ENCODE results near the gene CNGA4. TPM values are rescaled to one million over a fixed set of nuclear protein-coding genes. Genes with fewer than 3 reads are reported as not detected.

Gene CNGA4
- polyA plus RNA-seq, 3 donors, result 0.69 TPM; not detected in 2

DNA sequence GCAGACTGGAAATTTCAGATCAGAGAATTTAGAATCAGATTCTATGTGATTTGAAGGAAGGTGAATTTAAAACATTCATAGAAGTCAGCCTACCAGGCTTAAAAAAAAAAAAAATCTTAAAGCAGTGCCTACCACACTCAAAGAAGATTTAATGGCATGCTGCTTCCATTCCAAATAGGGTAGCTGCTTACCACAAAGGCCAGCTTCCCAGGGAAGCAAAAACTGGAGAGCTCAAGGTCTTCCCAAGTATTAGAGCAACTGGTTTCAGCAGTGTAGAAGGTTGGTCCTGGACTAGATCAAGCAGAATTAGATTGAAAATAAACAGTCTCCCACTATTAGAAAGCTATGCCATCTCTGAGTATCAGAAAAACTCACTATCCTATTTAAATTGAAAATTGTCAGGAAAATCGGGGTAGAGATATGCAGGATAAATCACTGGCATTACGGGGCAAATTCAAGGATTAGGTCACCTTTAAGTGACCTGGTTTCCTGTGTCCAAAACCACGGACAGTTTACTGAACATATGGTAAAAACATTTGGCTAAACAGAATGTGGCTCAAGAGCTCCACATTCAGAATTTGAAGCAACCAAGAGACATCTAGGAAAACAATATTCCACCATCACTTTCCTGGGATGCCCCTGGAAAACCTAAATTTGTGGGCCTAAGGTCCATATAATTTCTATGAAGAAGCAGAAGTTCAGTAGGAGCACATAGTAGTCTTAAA is 32.3 kb upstream of the CNGA4 start:
- peaks cover 46 to 60% of the 10 kb centered on the region in 2 donors for H3K4me1 ChIP-seq (ENCODE audit: control insufficient read depth in 1 of 2, insufficient read depth in 2 of 2, low read length in 2 of 2)
- H2AFZ ChIP-seq (ENCODE audit: insufficient read depth, low read depth, low read length, poor library complexity, severe bottlenecking), result no peak overlapping the region
- H3K4me3 Mint-ChIP-seq, result no peak overlapping the region
- no peaks in the 10 kb centered on the region for H3K27me3 Mint-ChIP-seq (ENCODE audit: low read depth in 3 of 3)
- H3K27me3 ChIP-seq (ENCODE audit: control insufficient read depth in 2 of 2, insufficient read depth in 2 of 2, low read length in 2 of 2), result no peaks in the 10 kb centered on the region
- H3K9me3 Mint-ChIP-seq, result no peaks in the 10 kb centered on the region
- H3K4me1 Mint-ChIP-seq, result peaks cover 53% of the 10 kb centered on the region
- no peak for DNase-seq
- peak overlapping the region in 6 of 7 donors; percentile 28 to 100 (median 70) for H3K27ac Mint-ChIP-seq
- H3K79me2 ChIP-seq (ENCODE audit: insufficient read depth, low read length), result peaks cover 23% of the 10 kb centered on the region
- intact Hi-C loops (cut with micrococcal nuclease), result no loop called here
- no peak overlapping the region for H3K9ac ChIP-seq (ENCODE audit: insufficient read depth, low read length, poor library complexity, severe bottlenecking)
- H3K9me3 ChIP-seq (replicated peaks in 1 of 2; ENCODE audit: control insufficient read depth in 1 of 2, insufficient read depth in 1 of 2, low read length in 2 of 2), result no peaks in the 10 kb centered on the region
- 100% methylated on average over 2 of the region's 3 CpGs for WGBS (ENCODE audit: insufficient coverage)
- H3K4me3 ChIP-seq (replicated peaks in 1 of 3; ENCODE audit: low read depth in 2 of 3, low read length in 3 of 3), result no peak overlapping the region
- H3K36me3 Mint-ChIP-seq, result peaks cover 51 to 64% of the 10 kb centered on the region in 2 donors
- H4K20me1 ChIP-seq (ENCODE audit: insufficient read depth, low read length), result no peaks in the 10 kb centered on the region
- H3K36me3 ChIP-seq (replicated peaks in 1 of 2; ENCODE audit: control insufficient read depth in 1 of 2, insufficient read depth in 2 of 2, low read length in 2 of 2), result peaks cover 35 to 60% of the 10 kb centered on the region in 2 donors
- TF ChIP-seq CTCF (IDR thresholded peaks at IDR 0.05), result no peak
- peak overlapping the region in 1 of 2 donors; percentile 100 for H3K27ac ChIP-seq (ENCODE audit: low read depth in 1 of 2, low read length in 2 of 2)
- no peak overlapping the region for H3K4me2 ChIP-seq (replicated peaks; ENCODE audit: extremely low read depth, low read length, poor library complexity, severe bottlenecking)

- Mint-ChIP-seq H3K4me3 (no peak overlapping the region), H3K27ac (no peak overlapping the region), H3K27me3 (ENCODE audit: low read depth in 3 of 3) (no peaks in the 10 kb centered on the region), H3K4me1 (peaks cover 25% of the 10 kb centered on the region), H3K36me3 (peaks cover 28 to 47% of the 10 kb centered on the region in 2 donors), H3K9me3 (no peaks in the 10 kb centered on the region)
- Histone ChIP-seq H3K9me3 (replicated peaks in 1 of 2; ENCODE audit: control insufficient read depth in 1 of 2, insufficient read depth in 1 of 2, low read length in 2 of 2) (no peaks in the 10 kb centered on the region), H4K20me1 (ENCODE audit: insufficient read depth, low read length) (no peaks in the 10 kb centered on the region), H2AFZ (ENCODE audit: insufficient read depth, low read depth, low read length, poor library complexity, severe bottlenecking) (no peak overlapping the region), H3K79me2 (ENCODE audit: insufficient read depth, low read length) (peaks cover 6% of the 10 kb centered on the region), H3K27ac (ENCODE audit: low read depth in 1 of 2, low read length in 2 of 2) (no peak overlapping the region), H3K4me1 (ENCODE audit: control insufficient read depth in 1 of 2, insufficient read depth in 2 of 2, low read length in 2 of 2) (peaks cover 43 to 59% of the 10 kb centered on the region in 2 donors), H3K27me3 (ENCODE audit: control insufficient read depth in 2 of 2, insufficient read depth in 2 of 2, low read length in 2 of 2) (no peaks in the 10 kb centered on the region), H3K36me3 (replicated peaks in 1 of 2; ENCODE audit: control insufficient read depth in 1 of 2, insufficient read depth in 2 of 2, low read length in 2 of 2) (peaks cover 51 to 82% of the 10 kb centered on the region in 2 donors), H3K4me3 (replicated peaks in 1 of 3; ENCODE audit: low read depth in 2 of 3, low read length in 3 of 3) (no peak overlapping the region), H3K4me2 (replicated peaks; ENCODE audit: extremely low read depth, low read length, poor library complexity, severe bottlenecking) (no peak overlapping the region), H3K9ac (ENCODE audit: insufficient read depth, low read length, poor library complexity, severe bottlenecking) (no peak overlapping the region)
- no peak for TF ChIP-seq CTCF (IDR thresholded peaks at IDR 0.05)
- no peak for DNase-seq
- over 99% methylated on average over 12 of the region's 12 CpGs for WGBS (ENCODE audit: insufficient coverage)
- intact Hi-C loops (cut with micrococcal nuclease), result no loop called here
Measured at GRCh38 chr11:6209801-6210200, 29.1 kb upstream of the CNGA4 start.
